ENCODE results near the gene FAM53B. TPM values are rescaled to one million over a fixed set of nuclear protein-coding genes. Genes with fewer than 3 reads are reported as not detected.

Gene FAM53B
- polyA plus RNA-seq, 1 donor: 21.3 TPM

DNA sequence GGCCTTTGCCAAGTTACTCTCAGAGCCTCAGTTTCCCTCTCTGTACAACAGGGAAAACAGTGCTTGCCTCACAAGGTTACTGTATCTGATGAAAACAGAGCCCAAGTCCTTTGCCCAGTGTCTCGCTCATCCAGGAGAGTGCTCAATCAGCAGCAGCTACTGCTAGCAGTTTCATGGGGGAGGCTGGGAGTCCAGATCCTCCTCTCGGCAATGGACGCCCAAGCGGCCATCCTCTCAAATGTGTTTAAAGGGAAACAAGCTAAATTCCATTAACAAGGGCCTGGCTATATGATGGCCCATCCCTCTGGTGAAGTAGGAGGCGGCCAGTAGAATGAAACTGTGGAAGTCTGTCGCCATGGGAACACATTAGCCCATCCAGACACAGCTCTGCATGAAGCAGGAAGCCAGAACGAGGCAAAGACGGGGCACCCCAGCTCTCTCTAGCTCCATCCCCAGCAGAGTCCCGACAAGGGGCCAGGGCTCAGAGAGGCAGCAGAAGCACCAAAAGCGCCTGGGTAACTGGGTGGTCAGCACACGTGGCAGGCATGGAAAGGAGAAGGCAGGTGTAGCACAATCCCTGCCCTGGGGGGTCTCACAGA is 35.2 kb downstream of the FAM53B start:
- Histone ChIP-seq H3K36me3 (ENCODE audit: control insufficient read depth, insufficient read depth, low read length) (peaks cover 30% of the 10 kb centered on the region), H3K9me3 (ENCODE audit: control insufficient read depth, low read depth, low read length) (no peaks in the 10 kb centered on the region), H3K27ac (ENCODE audit: low read length) (peak overlapping the region; percentile 85), H3K27me3 (ENCODE audit: control insufficient read depth, insufficient read depth, low read length) (no peaks in the 10 kb centered on the region), H3K4me1 (ENCODE audit: control insufficient read depth, insufficient read depth, low read length) (peaks cover 56% of the 10 kb centered on the region), H3K4me3 (ENCODE audit: low read length) (no peak overlapping the region)
- WGBS (ENCODE audit: insufficient coverage, low lambda C conversion rate): no CpG with 5 or more reads among the region's 11 CpGs
- DNase-seq: peak in 1 of 2 donors; percentile 57

- DNase-seq: peak; percentile 56 to 77
- H3K4me1 ChIP-seq (ENCODE audit: control insufficient read depth, insufficient read depth, low read length): peaks cover 54% of the 10 kb centered on the region
- H3K27ac ChIP-seq (ENCODE audit: low read length): peak overlapping the region; percentile 85
- no peak overlapping the region for H3K4me3 ChIP-seq (ENCODE audit: low read length)
- H3K9me3 ChIP-seq (ENCODE audit: control insufficient read depth, low read depth, low read length): no peaks in the 10 kb centered on the region
- no peaks in the 10 kb centered on the region for H3K27me3 ChIP-seq (ENCODE audit: control insufficient read depth, insufficient read depth, low read length)
- peaks cover 36% of the 10 kb centered on the region for H3K36me3 ChIP-seq (ENCODE audit: control insufficient read depth, insufficient read depth, low read length)
- WGBS (ENCODE audit: insufficient coverage, low lambda C conversion rate): no CpG with 5 or more reads among the region's 9 CpGs
These were observed 35.9 kb downstream of the FAM53B start for GRCh38 chr10:124708246-124708779.

- 100% methylated on average over 1 of the region's 8 CpGs for WGBS (ENCODE audit: insufficient coverage, low lambda C conversion rate)
- H3K9me3 ChIP-seq (ENCODE audit: control insufficient read depth, low read depth, low read length): no peaks in the 10 kb centered on the region
- no peak for DNase-seq
- no peaks in the 10 kb centered on the region for H3K27me3 ChIP-seq (ENCODE audit: control insufficient read depth, insufficient read depth, low read length)
- H3K27ac ChIP-seq (ENCODE audit: low read length): peak overlapping the region; percentile 85
- no peak overlapping the region for H3K4me3 ChIP-seq (ENCODE audit: low read length)
- peaks cover 36% of the 10 kb centered on the region for H3K36me3 ChIP-seq (ENCODE audit: control insufficient read depth, insufficient read depth, low read length)
- peaks cover 52% of the 10 kb centered on the region for H3K4me1 ChIP-seq (ENCODE audit: control insufficient read depth, insufficient read depth, low read length)
These were observed 36.6 kb downstream of the FAM53B start for GRCh38 chr10:124707551-124707950.

DNA sequence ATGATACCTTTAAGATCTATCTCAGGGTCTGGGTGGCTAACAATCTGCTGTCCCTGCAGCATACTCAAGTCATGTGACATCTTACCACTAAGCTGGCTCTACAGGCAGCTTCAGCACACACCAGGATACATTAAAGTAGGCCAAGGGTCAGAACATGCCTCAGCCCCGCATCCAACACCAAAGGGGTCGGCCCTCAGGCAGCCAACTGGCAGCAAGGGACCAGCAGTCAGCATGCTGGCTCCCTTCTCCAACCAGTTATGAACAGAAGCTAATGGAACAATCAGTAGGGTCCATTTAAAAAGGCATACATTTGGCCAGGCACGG is 37.1 kb downstream of the FAM53B start:
- DNase-seq: peak in 1 of 2 donors; percentile 58
- no peak overlapping the region for H3K4me3 ChIP-seq (ENCODE audit: low read length)
- peaks cover 40% of the 10 kb centered on the region for H3K36me3 ChIP-seq (ENCODE audit: control insufficient read depth, insufficient read depth, low read length)
- no CpG with 5 or more reads among the region's 3 CpGs for WGBS (ENCODE audit: insufficient coverage, low lambda C conversion rate)
- no peaks in the 10 kb centered on the region for H3K27me3 ChIP-seq (ENCODE audit: control insufficient read depth, insufficient read depth, low read length)
- no peaks in the 10 kb centered on the region for H3K9me3 ChIP-seq (ENCODE audit: control insufficient read depth, low read depth, low read length)
- peak overlapping the region; percentile 85 for H3K27ac ChIP-seq (ENCODE audit: low read length)
- H3K4me1 ChIP-seq (ENCODE audit: control insufficient read depth, insufficient read depth, low read length): peaks cover 57% of the 10 kb centered on the region

DNA sequence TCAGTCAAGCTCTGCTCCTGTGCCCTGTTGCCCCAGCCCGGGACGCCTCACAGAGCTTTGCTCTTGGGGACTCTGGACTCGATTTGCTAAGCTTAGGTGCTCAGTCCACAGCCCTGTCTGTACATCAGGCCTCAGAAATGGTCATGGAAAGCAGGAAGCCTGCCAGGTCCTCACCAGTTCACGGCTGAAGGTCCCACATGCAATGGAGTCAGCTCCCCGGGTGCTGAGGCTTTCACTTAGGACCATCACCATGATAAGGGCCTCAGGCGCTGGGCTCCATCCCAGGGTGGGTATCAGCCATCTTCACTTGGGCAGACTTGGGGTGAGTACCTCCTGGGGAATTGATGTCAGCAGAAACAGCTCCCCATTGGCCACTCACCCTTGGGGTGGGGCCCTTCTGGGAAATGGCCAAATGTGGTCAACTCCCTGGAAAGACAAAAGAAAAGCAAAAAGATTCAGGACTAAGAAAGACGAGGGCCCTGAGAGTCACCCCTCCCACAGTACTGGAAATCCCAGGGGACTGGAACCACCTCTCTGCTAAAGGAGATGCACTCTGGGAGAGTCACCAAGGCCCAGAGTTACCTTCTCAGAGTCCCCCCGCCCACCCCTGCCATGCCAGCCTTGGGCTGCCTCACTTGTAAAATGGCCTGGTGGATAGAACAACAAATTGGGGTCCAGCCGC is 37.6 kb downstream of the FAM53B start:
- Histone ChIP-seq H3K36me3 (ENCODE audit: control insufficient read depth, insufficient read depth, low read length) (peaks cover 43% of the 10 kb centered on the region), H3K4me1 (ENCODE audit: control insufficient read depth, insufficient read depth, low read length) (peaks cover 62% of the 10 kb centered on the region), H3K4me3 (ENCODE audit: low read length) (no peak overlapping the region), H3K27me3 (ENCODE audit: control insufficient read depth, insufficient read depth, low read length) (no peaks in the 10 kb centered on the region), H3K9me3 (ENCODE audit: control insufficient read depth, low read depth, low read length) (no peaks in the 10 kb centered on the region), H3K27ac (ENCODE audit: low read length) (peak overlapping the region; percentile 85)
- DNase-seq: peak; percentile 69 to 86
- no CpG with 5 or more reads among the region's 9 CpGs for WGBS (ENCODE audit: insufficient coverage, low lambda C conversion rate)

DNA sequence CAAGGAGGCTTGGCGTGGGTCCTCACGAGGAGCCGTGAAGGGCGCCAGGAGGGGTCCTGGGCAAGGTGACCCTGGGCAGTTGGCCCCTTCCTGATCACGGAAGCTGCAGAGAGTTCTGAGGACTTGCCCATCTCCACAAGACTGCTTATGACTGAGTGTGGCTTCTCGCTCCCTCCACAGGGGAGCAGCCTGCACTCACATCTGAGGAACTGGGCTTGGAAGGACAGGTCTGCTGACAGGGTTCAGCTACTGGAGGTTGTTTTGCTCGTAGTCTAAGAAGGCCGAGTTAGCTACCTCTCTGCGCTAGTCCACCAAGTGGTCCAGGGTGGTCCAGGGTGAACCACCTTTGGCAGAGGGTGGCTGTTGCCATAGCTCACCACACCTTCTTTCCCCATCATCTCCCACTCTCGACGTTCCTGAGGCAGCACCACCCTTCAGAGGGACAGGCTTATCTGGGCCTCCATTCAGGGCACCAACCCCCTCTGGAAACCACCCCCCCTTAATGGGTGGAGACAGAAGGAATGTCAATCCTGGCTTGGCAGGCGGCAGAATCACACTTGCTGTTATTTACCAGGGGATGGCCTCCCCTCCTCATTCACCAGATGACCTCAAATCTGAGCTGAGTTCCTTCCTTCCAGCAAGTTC is 38.2 kb downstream of the FAM53B start:
- Histone ChIP-seq H3K9me3 (ENCODE audit: control insufficient read depth, low read depth, low read length) (no peaks in the 10 kb centered on the region), H3K4me1 (ENCODE audit: control insufficient read depth, insufficient read depth, low read length) (peaks cover 67% of the 10 kb centered on the region), H3K4me3 (ENCODE audit: low read length) (no peak overlapping the region), H3K27ac (ENCODE audit: low read length) (peak overlapping the region; percentile 85), H3K36me3 (ENCODE audit: control insufficient read depth, insufficient read depth, low read length) (peaks cover 50% of the 10 kb centered on the region), H3K27me3 (ENCODE audit: control insufficient read depth, insufficient read depth, low read length) (no peaks in the 10 kb centered on the region)
- WGBS (ENCODE audit: insufficient coverage, low lambda C conversion rate): no CpG with 5 or more reads among the region's 12 CpGs
- DNase-seq: no peak

- no peak overlapping the region for H3K4me3 ChIP-seq (ENCODE audit: low read length)
- no peaks in the 10 kb centered on the region for H3K27me3 ChIP-seq (ENCODE audit: control insufficient read depth, insufficient read depth, low read length)
- peaks cover 70% of the 10 kb centered on the region for H3K4me1 ChIP-seq (ENCODE audit: control insufficient read depth, insufficient read depth, low read length)
- WGBS (ENCODE audit: insufficient coverage, low lambda C conversion rate): no CpG with 5 or more reads among the region's 9 CpGs
- peak overlapping the region; percentile 85 for H3K27ac ChIP-seq (ENCODE audit: low read length)
- no peak for DNase-seq
- peaks cover 56% of the 10 kb centered on the region for H3K36me3 ChIP-seq (ENCODE audit: control insufficient read depth, insufficient read depth, low read length)
- H3K9me3 ChIP-seq (ENCODE audit: control insufficient read depth, low read depth, low read length): no peaks in the 10 kb centered on the region
These were observed 38.8 kb downstream of the FAM53B start for GRCh38 chr10:124705381-124705740.

- Histone ChIP-seq H3K27me3 (ENCODE audit: control insufficient read depth, insufficient read depth, low read length) (no peaks in the 10 kb centered on the region), H3K9me3 (ENCODE audit: control insufficient read depth, low read depth, low read length) (no peaks in the 10 kb centered on the region), H3K27ac (ENCODE audit: low read length) (no peak overlapping the region), H3K36me3 (ENCODE audit: control insufficient read depth, insufficient read depth, low read length) (peaks cover 62% of the 10 kb centered on the region), H3K4me3 (ENCODE audit: low read length) (no peak overlapping the region), H3K4me1 (ENCODE audit: control insufficient read depth, insufficient read depth, low read length) (peaks cover 67% of the 10 kb centered on the region)
- DNase-seq: no peak
- 100% methylated on average over 2 of the region's 11 CpGs for WGBS (ENCODE audit: insufficient coverage, low lambda C conversion rate)
These were observed 39.5 kb downstream of the FAM53B start for GRCh38 chr10:124704428-124705380.

- Histone ChIP-seq H3K4me3 (ENCODE audit: low read length) (no peak overlapping the region), H3K36me3 (ENCODE audit: control insufficient read depth, insufficient read depth, low read length) (peaks cover 68% of the 10 kb centered on the region), H3K27ac (ENCODE audit: low read length) (peak overlapping the region; percentile 44), H3K4me1 (ENCODE audit: control insufficient read depth, insufficient read depth, low read length) (peaks cover 61% of the 10 kb centered on the region), H3K27me3 (ENCODE audit: control insufficient read depth, insufficient read depth, low read length) (no peaks in the 10 kb centered on the region), H3K9me3 (ENCODE audit: control insufficient read depth, low read depth, low read length) (no peaks in the 10 kb centered on the region)
- DNase-seq: no peak
- WGBS (ENCODE audit: insufficient coverage, low lambda C conversion rate): 100% methylated on average over 1 of the region's 10 CpGs
These were observed 40.3 kb downstream of the FAM53B start for GRCh38 chr10:124703778-124704427.
